ENCODE results near the gene RAI1. TPM values are rescaled to one million over a fixed set of nuclear protein-coding genes. Genes with fewer than 3 reads are reported as not detected.

Gene RAI1
- total RNA-seq, 1 experiment from 2014 or later: 12.0 TPM

DNA sequence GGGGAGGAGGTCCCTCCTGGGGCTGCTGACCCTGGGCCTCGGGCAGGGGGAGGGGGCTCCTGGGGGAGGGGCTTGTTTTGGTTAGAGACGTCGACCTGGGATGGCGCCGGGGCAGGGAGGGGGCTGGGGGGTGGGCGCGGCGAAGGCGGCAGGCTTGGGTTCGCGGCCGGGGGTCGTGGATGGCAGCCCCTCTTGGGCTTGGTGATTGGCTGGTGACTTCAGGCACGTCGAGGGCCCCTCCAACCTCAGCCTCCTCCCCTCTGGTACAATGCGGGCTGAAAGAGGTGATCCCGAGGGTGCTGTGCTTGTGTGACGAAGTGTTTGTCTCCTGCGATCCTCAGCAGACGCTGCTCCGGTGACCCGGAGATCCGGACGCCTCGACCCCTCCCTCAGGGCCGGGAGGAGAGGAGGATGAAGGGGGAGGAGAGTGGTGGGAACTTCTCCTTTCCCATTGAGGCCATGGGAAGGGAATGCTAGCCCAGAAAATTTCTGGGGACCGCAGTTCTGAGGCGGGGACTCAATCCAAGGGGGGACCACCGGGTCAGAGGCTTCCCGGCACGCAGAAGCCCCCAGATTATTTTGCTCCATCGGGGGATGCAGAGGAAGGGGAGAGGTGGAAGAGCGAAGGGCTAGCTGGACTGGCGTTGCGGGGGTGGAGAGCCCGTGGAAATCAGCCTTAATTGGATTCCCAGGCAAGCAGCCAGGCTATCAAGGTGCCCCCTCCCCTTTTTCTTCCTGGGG is 43.9 kb downstream of the RAI1 start:
- no peak for DNase-seq (ENCODE audit: low spot score)
- in situ Hi-C loops (cut with HindIII; ENCODE audit: low sequenced_read_pairs): no loop called here

DNA sequence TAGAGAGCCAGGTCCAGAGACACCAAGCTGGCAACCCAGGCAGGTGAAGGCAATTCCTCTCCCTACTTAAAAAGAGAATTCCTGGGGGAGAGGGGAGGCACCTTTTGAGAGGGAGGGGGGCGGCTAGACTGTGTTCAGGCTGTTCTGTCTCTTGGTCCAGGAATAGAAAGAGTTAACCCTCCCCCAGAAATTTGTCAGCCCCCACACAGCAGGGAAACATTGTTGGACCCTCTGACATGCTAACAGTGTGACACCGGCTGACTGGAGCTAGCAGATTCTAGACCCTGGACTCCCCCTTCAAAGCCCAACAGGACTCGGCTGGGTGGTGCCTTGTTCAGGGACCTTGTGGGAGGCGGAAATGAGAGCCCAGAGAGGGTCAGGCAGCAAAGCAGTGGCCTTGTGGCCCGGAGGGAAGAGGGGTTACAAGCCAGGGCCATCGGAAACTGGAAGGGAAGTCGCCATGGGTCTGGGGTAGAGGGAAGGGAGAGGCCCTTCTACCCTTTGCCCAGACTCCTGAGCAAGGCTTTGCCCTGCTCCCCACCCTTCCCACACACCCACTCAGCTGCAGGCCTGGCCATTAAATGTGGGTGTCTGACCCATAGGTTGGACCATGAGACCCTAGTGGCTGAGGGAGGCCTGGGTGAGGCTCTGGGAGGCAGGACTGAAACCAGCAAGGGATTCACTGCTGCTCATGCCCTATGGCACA is 44.6 kb downstream of the RAI1 start:
- no peak for DNase-seq (ENCODE audit: low spot score)
- in situ Hi-C loops (cut with HindIII; ENCODE audit: low sequenced_read_pairs): no loop called here

DNA sequence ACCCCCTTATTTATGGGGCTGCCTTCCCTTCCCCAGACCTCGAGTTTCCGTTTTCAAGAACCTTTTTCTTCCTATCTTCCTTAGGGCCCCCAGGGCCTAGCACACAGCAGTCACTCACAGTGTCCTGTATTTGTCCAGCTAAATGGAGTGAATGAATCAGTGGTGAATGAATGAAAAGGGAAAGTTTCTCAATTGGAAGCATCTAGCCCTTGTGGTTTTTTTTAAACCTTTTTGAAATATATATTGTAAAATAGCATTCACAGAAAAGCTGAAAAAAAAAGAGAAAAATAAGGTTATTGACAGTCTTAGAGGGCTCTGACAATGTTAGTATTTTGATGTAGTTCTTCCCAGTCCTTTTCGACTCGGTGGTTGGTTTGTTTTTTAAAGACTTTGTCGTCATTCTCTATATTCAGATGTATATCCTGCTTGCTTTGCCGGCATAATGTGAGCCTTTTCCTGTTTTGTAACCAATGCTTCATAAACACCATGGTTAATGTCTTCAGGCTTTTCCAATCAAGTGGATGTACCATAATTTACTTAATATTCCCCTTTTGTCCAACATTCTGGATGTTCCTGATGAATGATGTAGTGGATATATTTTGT is 45.3 kb downstream of the RAI1 start:
- in situ Hi-C loops (cut with HindIII; ENCODE audit: low sequenced_read_pairs): no loop called here
- DNase-seq (ENCODE audit: low spot score): no peak

DNA sequence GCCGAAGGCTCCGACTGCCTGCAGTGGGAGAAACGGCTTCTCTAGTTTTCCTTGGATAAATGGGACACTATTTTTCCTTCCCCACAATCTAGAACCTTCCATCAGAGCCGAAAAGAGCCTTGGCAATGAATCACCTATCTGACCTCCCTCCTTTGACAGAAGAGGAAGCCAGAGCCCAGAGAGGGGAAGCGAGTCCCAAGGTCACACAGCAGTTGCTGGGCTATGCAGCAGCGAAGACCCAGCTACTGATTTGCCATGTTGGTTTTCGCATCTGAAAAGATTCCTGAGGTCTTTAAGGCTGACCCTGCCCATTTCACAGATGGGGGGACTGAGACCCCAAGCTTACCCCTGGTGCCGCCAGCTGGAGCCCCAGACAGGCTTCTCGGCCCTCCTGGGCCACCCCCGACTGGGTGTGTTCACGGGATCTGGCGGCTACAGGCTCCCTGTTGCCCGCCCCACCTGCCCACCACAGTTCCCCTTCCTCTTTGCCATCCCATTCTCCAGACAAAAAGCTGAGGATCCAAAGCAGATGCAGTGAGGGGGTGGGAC is 45.9 kb downstream of the RAI1 start:
- in situ Hi-C loops (cut with HindIII; ENCODE audit: low sequenced_read_pairs): no loop called here
- no peak for DNase-seq (ENCODE audit: low spot score)

DNA sequence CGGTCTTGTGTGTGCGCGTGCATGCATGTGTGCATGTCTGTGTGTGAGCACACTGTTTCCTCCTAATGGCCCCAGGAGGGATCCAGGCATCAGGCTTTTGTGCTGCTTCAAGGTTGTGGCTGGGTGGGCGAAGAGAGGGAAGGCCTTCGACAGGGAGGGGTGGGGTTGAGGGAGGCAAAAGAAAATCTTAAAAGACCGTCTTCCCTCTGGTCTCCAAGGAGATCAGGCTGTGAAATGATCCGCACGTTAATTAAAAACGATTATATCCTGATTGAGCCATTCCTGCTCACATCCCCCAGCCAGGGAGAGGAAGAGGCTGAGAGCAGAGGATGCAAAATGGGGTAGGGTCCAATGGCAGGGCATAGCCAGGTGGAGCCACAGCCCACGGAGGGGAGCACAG is 46.9 kb downstream of the RAI1 start:
- in situ Hi-C loops (cut with HindIII; ENCODE audit: low sequenced_read_pairs): no loop called here
- no peak for DNase-seq (ENCODE audit: low spot score)

DNA sequence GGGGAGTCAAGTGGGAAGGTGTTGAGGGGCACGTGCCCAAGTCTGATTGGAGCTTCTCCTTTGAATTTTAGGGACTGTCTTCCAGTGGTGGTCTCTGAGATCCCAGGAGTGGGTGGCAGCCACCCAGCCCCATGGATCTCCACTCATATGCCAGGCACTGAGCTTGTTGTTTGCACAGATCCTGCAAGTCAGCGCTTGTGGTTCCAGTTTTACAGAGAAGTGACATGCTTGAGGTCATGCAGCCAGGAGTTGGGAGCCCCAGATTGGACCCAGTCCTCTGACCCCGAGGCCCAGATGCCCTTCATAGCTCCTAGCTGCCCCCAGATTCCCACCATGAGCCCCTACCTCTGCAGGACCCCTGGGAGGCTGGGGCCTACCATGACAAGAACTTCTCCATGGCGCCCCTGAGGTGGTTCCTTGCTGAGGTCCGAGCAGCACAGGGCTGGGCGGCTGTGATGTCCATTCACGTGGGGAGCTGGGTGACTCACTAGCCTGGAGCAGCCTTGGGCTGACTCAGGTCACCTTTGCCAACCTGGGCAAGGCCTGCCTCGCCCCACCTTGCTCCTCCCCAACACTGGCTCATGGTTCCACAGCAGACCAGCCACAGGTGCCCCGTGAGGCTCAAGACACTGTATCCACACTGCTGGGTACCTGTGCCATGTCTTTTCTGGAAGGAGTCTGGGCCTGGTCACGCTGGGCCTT is 47.4 kb downstream of the RAI1 start:
- in situ Hi-C loops (cut with HindIII; ENCODE audit: low sequenced_read_pairs): no loop called here
- no peak for DNase-seq (ENCODE audit: low spot score)

DNA sequence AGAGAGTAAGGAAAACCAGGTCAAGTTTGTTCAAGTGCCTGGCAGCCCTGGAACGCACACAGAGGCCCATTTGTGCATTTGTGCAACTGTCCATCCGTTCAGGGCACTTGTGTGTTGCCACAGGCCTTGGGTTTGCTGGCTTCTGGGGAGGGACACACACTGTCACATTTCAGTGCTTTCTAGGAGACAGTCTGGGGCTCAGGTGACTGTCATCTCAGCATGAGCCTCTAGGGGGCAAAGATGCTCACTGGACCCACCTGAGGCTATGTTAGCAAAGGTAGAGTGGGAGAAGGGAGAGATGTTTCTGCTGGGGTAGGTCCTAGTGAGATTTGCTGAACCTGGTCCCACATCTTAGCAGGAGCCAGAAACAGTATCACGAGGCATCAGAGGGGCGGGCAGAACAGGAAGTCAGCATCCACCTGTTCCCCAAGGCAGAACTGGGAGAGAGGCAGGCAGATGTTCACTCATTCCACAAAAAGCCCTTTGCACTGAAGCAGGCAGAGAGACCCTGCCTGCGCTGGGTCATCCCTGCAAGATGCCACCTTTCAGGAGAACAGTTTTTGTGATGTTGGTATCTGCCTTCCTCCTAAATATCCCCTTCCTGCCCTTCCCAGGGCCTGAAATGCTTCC is 48.5 kb downstream of the RAI1 start:
- in situ Hi-C loops (cut with HindIII; ENCODE audit: low sequenced_read_pairs): no loop called here
- peak; percentile 81 for DNase-seq (ENCODE audit: low spot score)

GRCh38 chr17:17730250-17730935 is 49.1 kb downstream of the RAI1 start:
- in situ Hi-C loops (cut with HindIII; ENCODE audit: low sequenced_read_pairs): no loop called here

GRCh38 chr17:17732444-17732843 is 51.2 kb downstream of the RAI1 start:
- DNase-seq (ENCODE audit: low spot score): peak; percentile 52
- in situ Hi-C loops (cut with HindIII; ENCODE audit: low sequenced_read_pairs): no loop called here

More at GRCh38 chr17:17730250-17730935, 49.1 kb downstream of the RAI1 start:
- DNase-seq (ENCODE audit: low spot score): no peak

DNA sequence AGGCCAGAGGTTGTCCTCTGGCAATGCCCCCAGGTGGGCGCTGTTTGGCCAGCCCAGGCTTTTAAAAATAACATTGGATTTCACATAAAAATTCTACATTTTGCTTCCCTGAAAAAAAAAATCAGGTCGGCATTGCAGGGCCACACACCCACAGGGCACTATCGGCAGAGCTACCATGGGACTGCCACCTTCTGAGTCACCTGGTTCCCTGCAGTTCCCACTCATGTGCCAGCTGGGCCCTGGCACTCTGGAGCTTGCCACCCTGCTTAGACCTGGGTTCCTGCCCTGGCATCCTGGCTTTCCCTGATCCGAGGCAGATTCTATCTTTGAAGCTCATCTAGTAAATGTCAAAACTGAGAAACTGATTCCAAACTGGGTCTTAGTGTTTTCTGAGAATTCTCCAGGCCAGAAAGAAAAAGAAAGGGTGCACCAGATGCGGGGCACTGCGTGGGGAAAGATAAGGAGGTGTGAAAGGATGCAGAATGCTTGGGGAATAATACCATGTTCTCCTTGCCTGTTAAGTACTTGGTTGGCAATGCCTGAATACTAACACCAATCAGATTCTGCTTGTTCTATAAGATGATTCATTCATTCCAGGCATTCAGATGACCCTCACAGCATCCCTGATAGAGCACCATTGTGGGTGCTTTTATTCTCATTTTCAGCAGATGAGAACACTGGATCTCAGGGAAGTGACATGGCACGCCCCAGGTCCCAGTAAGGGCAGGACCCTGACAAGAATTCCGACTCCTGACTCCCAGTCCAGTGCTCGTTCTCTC is 51.8 kb downstream of the RAI1 start:
- in situ Hi-C loops (cut with HindIII; ENCODE audit: low sequenced_read_pairs): no loop called here
- DNase-seq (ENCODE audit: low spot score): no peak

DNA sequence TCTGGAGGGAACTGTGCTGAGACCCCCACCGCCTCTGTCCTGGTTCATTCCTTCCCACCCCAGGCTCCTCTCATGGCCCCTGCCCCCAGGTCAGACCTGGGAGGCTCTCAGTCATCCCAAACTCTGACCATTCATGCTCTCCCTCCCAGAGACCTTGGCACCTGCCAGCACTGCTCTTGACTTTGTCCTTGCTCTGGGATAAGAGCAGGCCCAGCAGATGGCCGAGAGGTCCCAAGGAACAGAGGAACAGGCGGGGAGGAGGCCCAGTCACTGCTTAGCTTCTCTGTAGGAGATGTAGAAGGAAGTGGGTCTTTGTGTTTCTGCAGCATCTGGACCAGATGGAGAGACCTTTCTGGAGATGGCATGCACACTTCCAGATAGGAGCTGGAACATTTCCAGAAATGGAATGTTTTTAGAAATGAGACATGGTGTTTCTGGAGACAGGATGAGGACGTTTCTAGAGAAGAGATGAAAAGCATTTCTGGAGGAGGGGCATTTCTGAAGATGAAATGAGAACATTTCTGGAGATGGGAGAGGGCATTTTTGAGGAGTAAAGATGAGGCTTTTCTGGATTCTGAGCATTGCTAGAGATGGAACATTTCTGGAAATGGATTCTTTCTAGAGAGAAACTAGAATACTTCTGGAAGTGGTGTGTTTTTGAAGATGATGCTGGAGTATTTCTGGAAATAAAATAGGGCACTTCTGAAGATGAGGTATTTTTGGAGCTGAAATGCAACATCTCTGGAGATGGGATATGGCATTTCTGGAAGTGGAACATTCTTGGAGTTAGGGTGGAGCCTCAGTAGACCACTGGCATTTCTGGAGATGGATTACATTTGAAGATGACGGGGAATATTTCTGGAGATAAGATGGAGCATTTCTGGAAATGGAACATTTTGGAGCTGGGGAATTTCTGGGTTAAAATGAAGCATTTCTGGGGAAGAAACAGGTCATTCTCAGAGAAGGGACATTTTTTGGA is 55.2 kb downstream of the RAI1 start:
- in situ Hi-C loops (cut with HindIII; ENCODE audit: low sequenced_read_pairs): no loop called here
- DNase-seq (ENCODE audit: low spot score): no peak

GRCh38 chr17:17737961-17738894 is 57.0 kb downstream of the RAI1 start:
- no peak for DNase-seq (ENCODE audit: low spot score)
- in situ Hi-C loops (cut with HindIII; ENCODE audit: low sequenced_read_pairs): no loop called here

DNA sequence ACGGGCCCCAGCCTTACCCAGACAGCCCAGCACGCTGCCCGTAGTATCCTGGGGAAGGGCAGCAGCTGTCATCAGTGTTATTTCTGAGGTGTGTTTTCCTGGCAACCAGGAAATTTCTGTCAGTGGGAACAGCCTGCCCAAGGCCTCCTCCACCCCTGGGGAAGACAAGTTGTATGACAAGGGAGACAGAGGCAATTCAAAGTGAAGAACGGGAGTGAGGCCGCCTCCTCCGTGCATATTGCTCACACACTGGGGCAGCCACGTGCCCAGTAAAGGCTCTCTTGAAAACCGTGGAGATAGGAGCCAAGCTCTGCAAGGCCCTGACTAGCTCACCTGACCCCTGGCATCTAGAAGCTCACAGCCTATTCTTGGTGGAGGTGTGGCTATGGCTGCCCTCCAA is 57.6 kb downstream of the RAI1 start:
- in situ Hi-C loops (cut with HindIII; ENCODE audit: low sequenced_read_pairs): no loop called here
- no peak for DNase-seq (ENCODE audit: low spot score)

DNA sequence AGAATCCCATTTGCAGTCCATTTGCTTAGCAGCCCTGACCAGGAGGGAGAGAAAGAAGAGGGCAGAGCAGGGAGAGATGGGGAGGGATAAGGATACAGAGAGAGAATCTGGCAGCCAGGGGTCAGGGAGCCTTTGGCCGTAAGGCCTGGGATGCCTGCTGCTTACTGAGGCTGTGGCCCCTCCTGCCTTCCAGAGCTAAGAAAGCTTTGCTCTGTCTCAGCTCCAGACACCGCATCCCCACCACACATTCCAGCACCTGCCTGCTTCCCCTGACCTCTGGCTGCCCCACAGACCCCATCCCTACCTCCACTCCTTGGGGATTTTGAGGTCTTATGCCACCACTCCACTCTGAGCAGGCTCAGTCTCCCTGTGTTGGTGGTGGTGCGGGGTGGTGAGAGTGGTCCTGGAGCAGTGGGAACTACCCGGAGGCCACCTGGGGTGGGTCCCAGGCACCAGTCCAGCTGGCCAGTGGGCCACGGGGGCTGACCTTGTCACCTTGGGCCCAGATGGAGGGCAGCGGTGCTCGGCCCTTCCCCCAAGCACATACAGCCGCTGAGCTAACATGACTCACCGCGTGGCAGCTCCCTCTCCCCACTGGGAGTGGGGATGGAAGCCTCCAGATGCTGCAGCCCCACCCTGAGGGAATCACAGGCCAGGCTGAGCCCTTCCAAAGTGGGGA is 58.3 kb downstream of the RAI1 start:
- in situ Hi-C loops (cut with HindIII; ENCODE audit: low sequenced_read_pairs): no loop called here
- no peak for DNase-seq (ENCODE audit: low spot score)

- in situ Hi-C loops (cut with HindIII; ENCODE audit: low sequenced_read_pairs): no loop called here
- DNase-seq (ENCODE audit: low spot score): no peak
Measured at GRCh38 chr17:17740615-17741348, 59.5 kb downstream of the RAI1 start.
